H1 (cell line): ENCODE measurements around the gene MMP12. TPM values are rescaled to one million over a fixed set of nuclear protein-coding genes. Genes with fewer than 3 reads are reported as not detected.
A peak's percentile ranks its signal among the peaks of the same experiment; 100 is the strongest.

ENCODE experiments used
- CTCF ChIA-PET: fragments of 300-600 bp; sonication (Branson Sonifier 250); formaldehyde crosslinking; loops from one replicate; lab custom pipeline; 2021; ENCODE audit not compliant: partially characterized antibody; lab: Charles Lee
- POLR2A ChIA-PET: fragments of 300-600 bp; sonication (Branson Sonifier 250); formaldehyde crosslinking; loops from one replicate; lab custom pipeline; 2021; ENCODE audit warnings: inconsistent platforms; ENCODE audit not compliant: partially characterized antibody; lab: Charles Lee
- DNase-seq, 2 experiments: peaks; one replicate each; pipeline versions ENCODE4 v3.0.0 to v3.0.0-alpha.2; 2010 to 2022; ENCODE audit warnings: low spot score in 2 of 2, low read depth in 1 of 2, mixed read lengths in 1 of 2
- FAIRE-seq: peaks from 2 replicates; lab custom pipeline; 2011; peaks lifted over from hg19 to GRCh38; lab: Jason Lieb, UNC
- H2AFZ ChIP-seq: 2 replicates; pipeline ENCODE4 v1.8.1; 2012; ENCODE audit warnings: low read length, inconsistent platforms
- H2AK5ac ChIP-seq: 2 replicates; pipeline ENCODE4 v1.6.1; 2013; ENCODE audit warnings: low read depth, low read length
- H2BK120ac ChIP-seq: replicated peaks from 2 replicates; pipeline ENCODE3; 2013; ENCODE audit warnings: low read depth, low read length, inconsistent platforms
- H2BK12ac ChIP-seq: 2 replicates; pipeline ENCODE4 v1.6.1; 2013; ENCODE audit warnings: low read depth, low read length
- H2BK15ac ChIP-seq: 2 replicates; pipeline ENCODE4 v1.6.1; 2013; ENCODE audit warnings: low read length
- H2BK20ac ChIP-seq: 2 replicates; pipeline ENCODE4 v1.6.1; 2013; ENCODE audit warnings: low read length
- H2BK5ac ChIP-seq: 2 replicates; pipeline ENCODE4 v1.6.1; 2013; ENCODE audit warnings: low read depth, low read length
- H3K14ac ChIP-seq: 2 replicates; pipeline ENCODE4 v1.6.1; 2013; ENCODE audit warnings: inconsistent platforms; ENCODE audit not compliant: insufficient read length
- H3K18ac ChIP-seq: 2 replicates; pipeline ENCODE4 v1.6.1; 2013; ENCODE audit warnings: low read length; ENCODE audit errors: extremely low read depth
- H3K23ac ChIP-seq: 2 replicates; pipeline ENCODE4 v1.6.1; 2013; ENCODE audit warnings: inconsistent platforms; ENCODE audit not compliant: insufficient read length
- H3K23me2 ChIP-seq: 2 replicates; pipeline ENCODE4 v1.6.1; 2013; ENCODE audit warnings: low read depth, low read length
- H3K27ac ChIP-seq: 2 replicates; pipeline ENCODE4 v1.6.1; 2011; ENCODE audit warnings: low read depth, low read length, inconsistent platforms
- H3K27me3 ChIP-seq, 4 experiments: replicated peaks in 1 of 4; 1 replicate in 1 of 4; 2 replicates in 3 of 4; pipeline versions ENCODE4 v1.6.1 to v1.8.1; 2011 to 2013; ENCODE audit warnings: low read length in 3 of 4, mild to moderate bottlenecking in 3 of 4, inconsistent platforms in 2 of 4, mixed read lengths in 2 of 4, moderate library complexity in 1 of 4; ENCODE audit not compliant: control insufficient read depth in 3 of 4, insufficient read depth in 3 of 4; ENCODE audit errors: extremely low read depth in 1 of 4
- H3K36me3 ChIP-seq, 4 experiments: 2 replicates each; pipeline versions ENCODE4 v1.6.1 to v1.8.1; 2011 to 2013; ENCODE audit warnings: mild to moderate bottlenecking in 4 of 4, low read length in 3 of 4, moderate library complexity in 2 of 4, control low read depth in 1 of 4, inconsistent platforms in 1 of 4; ENCODE audit not compliant: insufficient read depth in 4 of 4, control insufficient read depth in 2 of 4
- H3K4ac ChIP-seq: replicated peaks from 2 replicates; pipeline ENCODE3; 2013; ENCODE audit warnings: low read length, low read depth, mixed read lengths, inconsistent platforms; ENCODE audit not compliant: insufficient read length
- H3K4me1 ChIP-seq, 4 experiments: replicated peaks in 1 of 4; 1 replicate in 1 of 4; 2 replicates in 3 of 4; pipeline versions ENCODE4 v1.6.1 to v1.8.1; 2011 to 2013; ENCODE audit warnings: low read length in 3 of 4, inconsistent platforms in 2 of 4, mixed read lengths in 1 of 4; ENCODE audit not compliant: insufficient read depth in 4 of 4, control insufficient read depth in 3 of 4
- H3K4me2 ChIP-seq, 2 experiments: 2 replicates each; pipeline versions ENCODE4 v1.6.1 to v1.8.1; 2011 to 2013; ENCODE audit warnings: low read depth in 2 of 2, low read length in 2 of 2, control low read depth in 1 of 2, inconsistent platforms in 1 of 2, mild to moderate bottlenecking in 1 of 2; ENCODE audit not compliant: insufficient read depth in 1 of 2
- H3K4me3 ChIP-seq, 4 experiments: fragments of 200-600, 300-600 bp in 1 of 4; sonication (generic), shearing (Covaris generic), sonication (Bioruptor Twin) in 1 of 4; 2 replicates each; pipeline versions ENCODE4 v1.5.1 to v1.8.1; 2011 to 2016; ENCODE audit warnings: low read length in 4 of 4, low read depth in 3 of 4, control low read depth in 2 of 4, inconsistent platforms in 2 of 4, mild to moderate bottlenecking in 2 of 4, mixed read lengths in 1 of 4, moderate library complexity in 1 of 4; ENCODE audit not compliant: insufficient read depth in 2 of 4; ENCODE audit errors: extremely low read depth in 1 of 4
- H3K56ac ChIP-seq: replicated peaks from 2 replicates; pipeline ENCODE3; 2013; ENCODE audit warnings: low read depth, mild to moderate bottlenecking, mixed read lengths, low read length, inconsistent platforms; ENCODE audit not compliant: insufficient read length
- H3K79me1 ChIP-seq: 2 replicates; pipeline ENCODE4 v1.6.1; 2013; ENCODE audit warnings: low read depth, low read length, control low read depth
- H3K79me2 ChIP-seq, 2 experiments: 2 replicates each; pipeline versions ENCODE4 v1.6.1 to v1.8.1; 2012 to 2013; ENCODE audit warnings: low read length in 2 of 2, mild to moderate bottlenecking in 2 of 2, inconsistent platforms in 1 of 2; ENCODE audit not compliant: insufficient read depth in 2 of 2, control insufficient read depth in 1 of 2
- H3K9ac ChIP-seq, 4 experiments: replicated peaks in 1 of 4; 1 replicate in 1 of 4; 2 replicates in 3 of 4; pipeline versions ENCODE4 v1.6.1 to v1.8.1; 2011 to 2013; ENCODE audit warnings: low read depth in 3 of 4, low read length in 3 of 4, control low read depth in 2 of 4, mild to moderate bottlenecking in 2 of 4, moderate library complexity in 2 of 4, inconsistent platforms in 1 of 4; ENCODE audit errors: extremely low read depth in 1 of 4
- H3K9me3 ChIP-seq, 2 experiments: 2 replicates each; pipeline versions ENCODE4 v1.6.1 to v1.8.1; 2012 to 2013; ENCODE audit warnings: mild to moderate bottlenecking in 2 of 2, moderate library complexity in 2 of 2, control low read depth in 1 of 2, inconsistent platforms in 1 of 2, low read depth in 1 of 2, low read length in 1 of 2, mixed read lengths in 1 of 2; ENCODE audit not compliant: insufficient read depth in 2 of 2
- H4K20me1 ChIP-seq, 2 experiments: replicated peaks in 1 of 2; 2 replicates each; pipeline versions ENCODE3 to v1.8.1; 2011 to 2013; ENCODE audit warnings: inconsistent platforms in 2 of 2, low read length in 2 of 2, mild to moderate bottlenecking in 1 of 2; ENCODE audit not compliant: insufficient read depth in 2 of 2, control insufficient read depth in 1 of 2
- H4K5ac ChIP-seq: 2 replicates; pipeline ENCODE4 v1.6.1; 2013; ENCODE audit warnings: low read length, low read depth, mixed read lengths, inconsistent platforms; ENCODE audit not compliant: insufficient read length
- H4K8ac ChIP-seq: 2 replicates; pipeline ENCODE4 v1.8.0; 2013; ENCODE audit warnings: mild to moderate bottlenecking, moderate library complexity, low read length, inconsistent platforms; ENCODE audit not compliant: insufficient read depth; ENCODE audit errors: extremely low read depth
- H4K91ac ChIP-seq: replicated peaks from 2 replicates; pipeline ENCODE3; 2013; ENCODE audit warnings: low read length, mixed read lengths, inconsistent platforms; ENCODE audit not compliant: insufficient read length
- EGR1 ChIP-seq: IDR thresholded peaks from 2 replicates; pipeline ENCODE4 v1.6.1; 2011; ENCODE audit warnings: low read depth, low read length, borderline replicate concordance
- GABPA ChIP-seq: IDR thresholded peaks from 2 replicates; pipeline ENCODE4 v1.6.1; 2011; ENCODE audit warnings: mild to moderate bottlenecking, low read length, moderate library complexity, borderline replicate concordance; ENCODE audit not compliant: insufficient read depth
- GTF2F1 ChIP-seq: IDR thresholded peaks from 2 replicates; pipeline ENCODE4 v1.6.1; 2012; ENCODE audit warnings: low read depth, low read length, improper control_type of control experiment, borderline replicate concordance
- JUN ChIP-seq: IDR thresholded peaks from 2 replicates; pipeline ENCODE4 v1.6.1; 2011; ENCODE audit warnings: low read depth, mild to moderate bottlenecking, improper control_type of control experiment, low read length
- KDM4A ChIP-seq: IDR thresholded peaks from one replicate; pipeline ENCODE4 v1.7.1; 2012; ENCODE audit warnings: low read depth, mild to moderate bottlenecking, moderate library complexity, low read length, inconsistent platforms; ENCODE audit not compliant: severe bottlenecking
- KDM5A ChIP-seq: fragments of 200-600 bp; IDR thresholded peaks from 2 replicates; pipeline ENCODE4 v1.7.1; 2012; ENCODE audit warnings: mild to moderate bottlenecking, low read length, inconsistent platforms, mixed read lengths
- MAFK ChIP-seq: IDR thresholded peaks from 2 replicates; pipeline ENCODE4 v1.6.1; 2012; ENCODE audit warnings: low read depth, mild to moderate bottlenecking, improper control_type of control experiment, low read length
- SP2 ChIP-seq: IDR thresholded peaks from 2 replicates; pipeline ENCODE4 v1.6.1; 2012; ENCODE audit warnings: mild to moderate bottlenecking, low read length, inconsistent platforms
- SRF ChIP-seq: IDR thresholded peaks from 2 replicates; pipeline ENCODE4 v1.6.1; 2011; ENCODE audit warnings: mild to moderate bottlenecking, low read depth, low read length, moderate library complexity
- TBP ChIP-seq: IDR thresholded peaks from 2 replicates; pipeline ENCODE4 v1.6.1; 2011; ENCODE audit warnings: low read depth, low read length, improper control_type of control experiment
- TCF12 ChIP-seq: IDR thresholded peaks from 2 replicates; pipeline ENCODE4 v1.6.1; 2011; ENCODE audit warnings: low read depth, mild to moderate bottlenecking, low read length
- YY1 ChIP-seq: IDR thresholded peaks from 2 replicates; pipeline ENCODE4 v1.6.1; 2011; ENCODE audit warnings: low read depth, mild to moderate bottlenecking, low read length
- WGBS, 2 experiments: shearing (Covaris generic) in 1 of 2; methylation state at CpG; one replicate each; pipeline versions ENCODE4 v1.1.6 to v1.1.7; 2013 to 2015; ENCODE audit warnings: low lambda C conversion rate in 2 of 2, mixed read lengths in 2 of 2, inconsistent platforms in 1 of 2, low coverage in 1 of 2, missing lambda C conversion rate in 1 of 2; ENCODE audit not compliant: insufficient replicate concordance in 2 of 2, insufficient coverage in 1 of 2, insufficient read length in 1 of 2; ENCODE audit errors: extremely low coverage in 1 of 2, missing lambda C conversion rate in 1 of 2; 5-methylcytosine and 5-hydroxymethylcytosine counted together
- polyA plus RNA-seq, 7 experiments: library from polyadenylated mRNA; depleted of rRNA in 3 of 7; stranded (reverse) in 5 of 7; unstranded in 2 of 7; fragments of >200 nt in 5 of 7; fragments of 200-250 nt in 2 of 7; gene quantifications; 1 replicate in 5 of 7; 2 replicates in 1 of 7; 4 replicates in 1 of 7; pipeline versions ENCODE4 v1.2.1 to v1.2.3, GENCODE V29; 2011 to 2013; ENCODE audit warnings: missing spikeins in 2 of 7, mixed read lengths in 2 of 7
- total RNA-seq: library from RNA; stranded (reverse); fragmentation: NEBNext Ultra II Directional; extraction: Animal tissue kit (Norgen Biotek cat#: 25700); gene quantifications from 2 replicates; pipeline ENCODE4 v1.2.1, GENCODE V29; 2021
- TF ChIP-seq, protein P1 (sequence below): IDR thresholded peaks from 2 replicates; pipeline ENCODE4 v1.6.1; 2011; ENCODE audit warnings: low read length, improper control_type of control experiment
- TF ChIP-seq, protein P2 (sequence below): IDR thresholded peaks from 2 replicates; pipeline ENCODE4 v1.6.1; 2012; ENCODE audit warnings: inconsistent platforms

The MMP12 gene
- total and polyA plus RNA-seq, 2 of the 8 experiments (the other 6 are each of a cell fraction or from before 2014, with no cell fraction given): not detected

GRCh38 chr11:102832612-102833011 is 42.2 kb downstream of the MMP12 start:
- Histone ChIP-seq H2BK15ac (no peak overlapping the region), H3K4me3 (no peak overlapping the region)
- no peak for TF ChIP-seq GABPA
- no peak for TF ChIP-seq KDM4A
- no peak for TF ChIP-seq MAFK
- no peak for TF ChIP-seq SP2
- TF ChIP-seq YY1: no peak
- no peak for TF ChIP-seq KDM5A
- TF ChIP-seq JUN: no peak
- TF ChIP-seq SRF: no peak
- no peak for TF ChIP-seq EGR1
- TF ChIP-seq, protein P1, sequence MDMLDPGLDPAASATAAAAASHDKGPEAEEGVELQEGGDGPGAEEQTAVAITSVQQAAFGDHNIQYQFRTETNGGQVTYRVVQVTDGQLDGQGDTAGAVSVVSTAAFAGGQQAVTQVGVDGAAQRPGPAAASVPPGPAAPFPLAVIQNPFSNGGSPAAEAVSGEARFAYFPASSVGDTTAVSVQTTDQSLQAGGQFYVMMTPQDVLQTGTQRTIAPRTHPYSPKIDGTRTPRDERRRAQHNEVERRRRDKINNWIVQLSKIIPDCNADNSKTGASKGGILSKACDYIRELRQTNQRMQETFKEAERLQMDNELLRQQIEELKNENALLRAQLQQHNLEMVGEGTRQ: no peak
- no peak for TF ChIP-seq TBP
- TF ChIP-seq, protein P2, sequence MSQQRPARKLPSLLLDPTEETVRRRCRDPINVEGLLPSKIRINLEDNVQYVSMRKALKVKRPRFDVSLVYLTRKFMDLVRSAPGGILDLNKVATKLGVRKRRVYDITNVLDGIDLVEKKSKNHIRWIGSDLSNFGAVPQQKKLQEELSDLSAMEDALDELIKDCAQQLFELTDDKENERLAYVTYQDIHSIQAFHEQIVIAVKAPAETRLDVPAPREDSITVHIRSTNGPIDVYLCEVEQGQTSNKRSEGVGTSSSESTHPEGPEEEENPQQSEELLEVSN: no peak
- no peak for TF ChIP-seq GTF2F1
- no peak for TF ChIP-seq TCF12

More at GRCh38 chr11:102832612-102833011, 42.2 kb downstream of the MMP12 start:
- Histone ChIP-seq H3K56ac (no peak overlapping the region), H3K4me2 (no peak overlapping the region; a peak in 1 of 4 replicates), H3K23ac (no peak overlapping the region), H3K23me2 (no peaks in the 10 kb centered on the region), H3K27ac (no peak overlapping the region), H3K18ac (no peak overlapping the region), H4K20me1 (no peaks in the 10 kb centered on the region), H4K8ac (peak overlapping the region; percentile 39; the same call in 1 of the 2 replicates), H3K9ac (no peak overlapping the region), H2BK12ac (no peak overlapping the region), H3K4ac (no peak overlapping the region), H3K79me2 (no peaks in the 10 kb centered on the region), H3K27me3 (no peaks in the 10 kb centered on the region; a peak in 2 of 7 replicates), H2AK5ac (no peak overlapping the region), H3K14ac (no peak overlapping the region), H2BK120ac (no peak overlapping the region), H3K4me1 (peaks cover 0 to 7% (median 1%) of the 10 kb centered on the region in 4 experiments; a peak in 4 of 7 replicates), H2BK20ac (no peak overlapping the region), H3K79me1 (no peaks in the 10 kb centered on the region), H3K36me3 (no peaks in the 10 kb centered on the region), H3K9me3 (no peaks in the 10 kb centered on the region), H2BK5ac (no peak overlapping the region), H4K5ac (no peak overlapping the region), H4K91ac (no peak overlapping the region), H2AFZ (no peak overlapping the region)
- DNase-seq (no peak), FAIRE-seq (no peak)
- ChIA-PET CTCF (interaction anchor here (3.1 kb wide), 1 partner anchor 108 kb away, joined by 21 read pairs; no protein-coding TSS in a partner anchor), POLR2A (no interaction called here)
- WGBS, 2 experiments: 88% methylated on average over 7 of the region's 7 CpGs; no CpG with 5 or more reads in 1 of the 2 experiments
